Thoracic aorta (tissue), 2 donors: ENCODE measurements around the gene C1orf174. TPM values are rescaled to one million over a fixed set of nuclear protein-coding genes. Genes with fewer than 3 reads are reported as not detected.

Experiments
- ATAC-seq: fragments of 150-250 bp; one replicate; pipeline ENCODE4 v1.8.0; 2017; ENCODE audit warnings: low read depth; ENCODE audit not compliant: insufficient number of reproducible peaks, low FRiP score
- DNase-seq: peaks from one replicate; pipeline ENCODE4 v3.0.0-alpha.2; 2020; ENCODE audit warnings: low spot score
- H3K27ac ChIP-seq, 2 donors: fragments of 200-600 bp; sonication (generic); 1 replicate in 1 of 2; 2 replicates in 1 of 2; pipeline ENCODE4 v1.5.1; 2016; ENCODE audit warnings: mild to moderate bottlenecking in 2 of 2, moderate library complexity in 2 of 2
- H3K27me3 ChIP-seq: fragments of 200-600 bp; sonication (generic); replicated peaks from 2 replicates; pipeline ENCODE4 v1.6.0; 2016; ENCODE audit warnings: mild to moderate bottlenecking; ENCODE audit not compliant: insufficient read depth
- H3K36me3 ChIP-seq: fragments of 200-600 bp; sonication (generic); one replicate; pipeline ENCODE4 v1.5.1; 2016
- H3K4me1 ChIP-seq, 2 donors: fragments of 200-600 bp; sonication (generic); 1 replicate in 1 of 2; 2 replicates in 1 of 2; pipeline versions ENCODE4 v1.5.1 to v1.6.0; 2016; ENCODE audit warnings: low read depth in 2 of 2, mild to moderate bottlenecking in 1 of 2; ENCODE audit not compliant: control insufficient read depth in 1 of 2
- H3K4me3 ChIP-seq: fragments of 200-600 bp; sonication (generic); 2 replicates; pipeline ENCODE4 v1.5.1; 2016; ENCODE audit warnings: mild to moderate bottlenecking
- H3K9me3 ChIP-seq: fragments of 200-600 bp; sonication (generic); 2 replicates; pipeline ENCODE4 v1.5.1; 2016
- CTCF ChIP-seq: fragments of 200-600 bp; sonication (generic); IDR thresholded peaks from one replicate; pipeline ENCODE4 v1.5.1; 2019; ENCODE audit warnings: antibody characterized with exemption
- total RNA-seq, 2 donors: library from RNA; depleted of rRNA; stranded (reverse); fragments of >200 nt; gene quantifications; one replicate each; pipeline versions ENCODE4 v1.1.0 to v1.2.3, GENCODE V29; 2016

C1orf174 gene
- total RNA-seq, 2 donors from 2014 or later: 15.3 to 19.0 TPM

DNA sequence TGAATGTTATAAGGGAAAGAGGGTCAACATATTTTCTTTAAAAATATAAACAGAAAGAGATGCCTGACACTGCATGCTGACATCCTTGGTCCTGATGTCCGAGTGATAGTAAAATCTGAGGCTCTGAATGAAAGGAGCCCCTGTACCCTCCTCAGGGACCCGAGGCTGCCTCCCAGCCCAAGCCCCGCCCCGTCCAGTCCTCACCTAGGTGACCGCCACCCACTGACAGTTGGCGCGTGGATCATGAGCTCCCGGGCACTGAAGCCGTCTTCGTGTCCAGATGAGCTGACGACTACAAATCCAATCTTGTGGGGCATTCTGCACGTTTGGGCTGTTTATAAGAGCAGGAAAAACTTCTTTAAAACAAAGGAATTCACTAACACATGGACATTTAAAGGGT is 48.0 kb downstream of the C1orf174 start:
- no peak for TF ChIP-seq CTCF
- Histone ChIP-seq H3K9me3 (no peaks in the 10 kb centered on the region), H3K27ac (no peak overlapping the region), H3K36me3 (peaks cover 33% of the 10 kb centered on the region), H3K4me3 (no peak overlapping the region), H3K4me1 (peaks cover 8 to 13% of the 10 kb centered on the region in 2 donors), H3K27me3 (no peaks in the 10 kb centered on the region)
- DNase-seq (no peak), ATAC-seq (no peak)

DNA sequence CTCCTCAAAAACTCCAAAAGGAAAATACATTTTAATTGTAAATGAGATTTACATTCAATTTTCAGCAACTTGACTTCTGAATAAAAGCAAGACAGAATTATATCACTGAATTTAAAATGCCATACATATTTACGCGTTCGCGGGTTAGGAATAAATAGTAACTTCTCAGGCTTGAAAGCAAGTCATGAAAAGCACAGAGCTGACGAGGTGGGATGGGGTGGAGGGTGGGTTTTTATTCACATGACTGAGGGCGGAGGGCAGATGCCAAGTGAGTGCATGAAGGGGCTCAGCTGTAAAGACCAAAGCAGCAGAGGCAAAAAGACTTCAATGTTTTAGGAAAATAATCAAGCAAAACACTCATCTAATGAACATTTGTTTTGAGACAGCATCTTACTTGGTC is 48.8 kb downstream of the C1orf174 start:
- Histone ChIP-seq H3K36me3 (peaks cover 35% of the 10 kb centered on the region), H3K4me3 (no peak overlapping the region), H3K4me1 (peaks cover 8 to 11% of the 10 kb centered on the region in 2 donors), H3K27me3 (no peaks in the 10 kb centered on the region), H3K27ac (no peak overlapping the region), H3K9me3 (no peaks in the 10 kb centered on the region)
- ATAC-seq (no peak), DNase-seq (no peak)
- no peak for TF ChIP-seq CTCF

DNA sequence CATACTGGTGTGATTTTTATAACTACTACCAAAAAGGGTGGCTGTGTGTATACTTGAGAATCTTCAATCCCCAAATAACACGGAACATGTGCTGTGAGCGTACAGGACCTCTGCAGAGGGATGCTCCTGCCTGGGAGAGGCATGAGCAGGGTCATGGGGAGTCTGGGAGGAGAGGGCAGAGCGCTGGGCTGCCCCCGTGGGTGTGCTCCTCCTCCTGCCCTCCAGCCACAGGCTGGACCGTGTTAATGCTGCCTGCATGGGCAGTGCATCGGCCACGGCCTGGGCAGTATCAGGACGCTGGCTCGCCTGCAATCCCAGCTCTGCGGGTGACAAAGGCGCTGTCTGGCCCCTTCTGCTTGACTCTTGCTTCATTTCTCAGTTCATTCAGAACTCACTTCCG is 49.2 kb downstream of the C1orf174 start:
- H3K27ac ChIP-seq: no peak overlapping the region
- peaks cover 35% of the 10 kb centered on the region for H3K36me3 ChIP-seq
- H3K4me1 ChIP-seq: peaks cover 5 to 7% of the 10 kb centered on the region in 2 donors
- no peaks in the 10 kb centered on the region for H3K9me3 ChIP-seq
- TF ChIP-seq CTCF: no peak
- no peak for DNase-seq
- no peak for ATAC-seq
- no peaks in the 10 kb centered on the region for H3K27me3 ChIP-seq
- H3K4me3 ChIP-seq: no peak overlapping the region

- no peaks in the 10 kb centered on the region for H3K9me3 ChIP-seq
- no peaks in the 10 kb centered on the region for H3K4me1 ChIP-seq
- H3K27ac ChIP-seq: no peak overlapping the region
- no peak for TF ChIP-seq CTCF
- ATAC-seq (no peak), DNase-seq (no peak)
- peaks cover 39% of the 10 kb centered on the region for H3K36me3 ChIP-seq
- no peaks in the 10 kb centered on the region for H3K27me3 ChIP-seq
- no peak overlapping the region for H3K4me3 ChIP-seq
Observed at GRCh38 chr1:3847081-3847480, 53.0 kb downstream of the C1orf174 start.

DNA sequence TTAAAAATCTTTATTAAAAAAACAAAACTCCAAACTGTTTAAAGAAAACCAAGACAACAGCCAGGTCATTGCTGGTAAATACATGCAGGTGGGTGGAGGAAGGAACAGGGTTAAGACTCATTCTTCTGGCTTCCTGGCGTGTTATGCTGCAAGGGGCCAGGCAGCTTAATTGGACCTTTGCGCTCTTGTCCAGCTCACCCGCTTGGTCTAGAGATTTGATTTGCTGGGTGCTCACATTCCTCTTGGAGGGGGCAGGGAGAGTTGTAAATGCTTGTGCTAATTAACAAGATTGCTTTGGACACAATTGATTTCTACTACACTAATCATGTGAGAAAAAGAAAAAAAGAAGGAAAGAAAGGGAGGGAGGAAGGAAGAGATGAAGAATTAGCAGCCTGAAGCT is 53.5 kb downstream of the C1orf174 start:
- Histone ChIP-seq H3K27me3 (no peaks in the 10 kb centered on the region), H3K9me3 (no peaks in the 10 kb centered on the region), H3K36me3 (peaks cover 39% of the 10 kb centered on the region), H3K4me1 (no peaks in the 10 kb centered on the region), H3K4me3 (no peak overlapping the region), H3K27ac (no peak overlapping the region)
- DNase-seq (no peak), ATAC-seq (no peak)
- TF ChIP-seq CTCF: no peak
